HG03439 (cell line): ENCODE data around the gene OVCH2.
"Not testable (repeated sequence)": the region's sequence is repeated elsewhere in the genome, so short reads cannot be mapped to it uniquely, and the experiment has no call there.

Experiments
- ATAC-seq: cut with Tn5 transposase; IDR thresholded peaks from one replicate; pipeline ENCODE4 v1.9.1; 2021; ENCODE audit warnings: mild to moderate bottlenecking, moderate library complexity; ENCODE audit not compliant: unreplicated experiment

OVCH2 gene

DNA sequence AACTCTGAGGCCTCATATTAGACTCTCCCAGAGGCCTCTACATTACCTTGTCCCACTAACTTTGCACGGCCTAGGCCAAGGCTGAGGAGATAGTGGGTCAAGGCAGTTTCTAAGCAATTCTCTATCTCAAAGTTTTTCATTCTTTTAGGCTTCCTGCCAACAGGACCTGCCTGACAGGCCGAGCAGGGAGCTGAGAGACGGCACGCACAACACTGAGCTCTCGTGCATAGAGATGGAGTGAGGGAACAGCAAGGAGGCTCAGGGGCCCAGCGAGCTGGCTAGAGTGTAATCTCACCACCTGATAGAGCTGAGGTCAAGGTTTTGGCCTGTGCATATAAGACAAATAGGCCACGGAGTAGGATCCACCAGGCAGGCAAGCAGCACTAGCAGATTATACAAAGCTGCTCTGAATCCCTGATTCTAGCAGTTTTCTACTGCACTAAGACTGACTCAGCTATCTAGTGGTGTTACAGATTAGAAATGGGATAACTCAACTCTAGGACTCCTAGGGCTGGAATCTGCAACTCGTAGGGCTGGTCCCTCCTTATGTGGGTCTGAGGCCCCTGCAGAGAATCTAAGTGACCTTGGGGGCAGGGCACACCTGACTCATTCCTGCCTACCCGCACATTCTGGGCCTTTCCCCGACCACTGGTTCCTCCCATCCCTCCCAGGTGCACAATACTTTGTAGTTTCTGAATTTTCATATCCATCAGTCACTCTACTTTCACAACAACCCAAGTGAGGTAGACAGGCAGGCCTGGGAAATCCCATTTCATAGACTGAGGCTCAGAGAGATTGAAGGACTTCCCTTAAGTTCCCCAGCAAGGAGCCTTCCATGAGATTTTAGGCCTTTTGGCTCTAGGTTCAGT lies 34.7 kb downstream of the OVCH2 start:
- peak; percentile 50 for ATAC-seq

GRCh38 chr11:7670641-7671040 lies 35.6 kb downstream of the OVCH2 start:
- ATAC-seq: no peak

DNA sequence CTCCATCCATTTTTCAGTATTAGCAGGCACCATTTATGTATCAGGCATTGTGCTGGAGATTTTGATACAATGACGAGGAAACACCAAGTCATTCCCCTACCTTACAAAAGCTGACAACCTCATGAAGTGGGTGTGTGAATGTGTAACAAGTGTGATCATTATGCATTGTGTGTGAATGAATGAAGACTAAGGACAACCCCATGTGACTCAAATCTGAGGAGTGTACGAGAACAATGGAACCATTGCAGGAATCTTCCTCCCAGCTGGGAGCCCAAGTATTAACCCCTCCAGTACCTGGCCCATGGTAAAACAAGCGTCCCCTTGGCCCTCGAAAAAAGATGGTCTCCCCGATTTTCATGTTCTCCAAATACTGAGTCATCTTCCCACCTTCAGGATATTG lies 37.4 kb downstream of the OVCH2 start:
- ATAC-seq: no peak

DNA sequence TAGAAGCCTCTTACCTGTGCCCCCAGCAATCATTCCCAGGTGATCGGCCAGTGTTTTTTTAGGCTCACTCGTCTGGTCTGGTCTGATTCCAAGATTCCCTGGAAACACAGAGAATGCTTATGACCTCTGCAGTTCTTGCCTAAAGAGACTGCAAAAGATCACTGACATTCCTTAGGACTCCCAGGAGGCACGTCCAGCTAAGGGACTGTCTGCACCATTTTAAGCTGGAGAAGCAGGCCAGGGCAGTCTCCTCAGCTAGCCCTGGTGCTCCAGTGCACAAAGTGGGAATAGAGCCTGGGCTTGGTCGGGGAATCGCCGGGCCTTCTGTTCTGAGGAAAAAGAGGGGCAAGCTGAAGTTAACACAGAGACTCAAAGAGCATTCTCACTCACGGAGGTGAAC lies 37.8 kb downstream of the OVCH2 start:
- ATAC-seq: no peak

GRCh38 chr11:7667460-7667859 lies 38.8 kb downstream of the OVCH2 start:
- no peak for ATAC-seq

GRCh38 chr11:7666292-7666866 lies 39.9 kb downstream of the OVCH2 start:
- ATAC-seq: no peak

DNA sequence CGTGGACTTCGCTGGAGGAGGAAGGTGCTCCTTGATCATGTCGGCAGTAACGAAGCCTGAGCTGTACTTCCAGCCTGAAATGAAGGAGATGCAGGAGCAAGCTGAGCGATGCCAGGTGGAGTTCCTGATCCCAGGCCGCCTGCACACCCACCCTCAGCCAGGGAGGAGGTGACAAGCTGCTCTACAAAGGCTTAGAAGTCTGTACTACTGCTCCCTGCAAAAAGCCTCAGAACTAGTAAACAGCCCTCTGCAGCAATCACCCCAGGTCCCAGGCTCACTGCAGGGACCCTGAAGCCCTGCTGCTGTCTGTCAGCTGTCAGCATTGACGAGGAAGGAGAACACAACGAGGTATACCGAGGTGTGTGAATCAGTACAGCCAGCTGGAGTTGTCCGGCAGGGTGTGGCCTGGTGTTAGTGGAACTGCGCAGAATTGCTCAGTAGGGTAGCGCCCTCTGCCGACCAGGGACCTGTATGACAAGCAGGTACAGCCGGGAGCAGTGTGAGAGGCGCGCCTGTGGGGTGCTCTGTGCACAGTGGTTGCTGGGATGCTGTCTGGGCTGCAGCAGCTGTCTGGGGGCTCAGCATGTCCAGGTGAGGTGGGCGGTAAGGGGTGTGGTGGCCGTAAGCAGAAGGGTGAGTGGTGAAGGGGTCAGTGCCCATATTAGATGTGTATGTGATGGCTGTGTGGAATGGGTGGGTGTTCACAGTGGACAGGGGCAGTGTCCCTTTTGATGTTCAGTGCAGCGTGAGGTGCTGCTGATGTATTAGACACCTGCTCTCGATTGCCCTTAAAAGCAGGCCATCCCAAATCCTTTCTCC lies 40.6 kb downstream of the OVCH2 start:
- ATAC-seq: peak; percentile 97

GRCh38 chr11:7664867-7665266 lies 41.4 kb downstream of the OVCH2 start:
- ATAC-seq: no peak

GRCh38 chr11:7663531-7663930 lies 42.7 kb downstream of the OVCH2 start:
- not testable (repeated sequence) for ATAC-seq

DNA sequence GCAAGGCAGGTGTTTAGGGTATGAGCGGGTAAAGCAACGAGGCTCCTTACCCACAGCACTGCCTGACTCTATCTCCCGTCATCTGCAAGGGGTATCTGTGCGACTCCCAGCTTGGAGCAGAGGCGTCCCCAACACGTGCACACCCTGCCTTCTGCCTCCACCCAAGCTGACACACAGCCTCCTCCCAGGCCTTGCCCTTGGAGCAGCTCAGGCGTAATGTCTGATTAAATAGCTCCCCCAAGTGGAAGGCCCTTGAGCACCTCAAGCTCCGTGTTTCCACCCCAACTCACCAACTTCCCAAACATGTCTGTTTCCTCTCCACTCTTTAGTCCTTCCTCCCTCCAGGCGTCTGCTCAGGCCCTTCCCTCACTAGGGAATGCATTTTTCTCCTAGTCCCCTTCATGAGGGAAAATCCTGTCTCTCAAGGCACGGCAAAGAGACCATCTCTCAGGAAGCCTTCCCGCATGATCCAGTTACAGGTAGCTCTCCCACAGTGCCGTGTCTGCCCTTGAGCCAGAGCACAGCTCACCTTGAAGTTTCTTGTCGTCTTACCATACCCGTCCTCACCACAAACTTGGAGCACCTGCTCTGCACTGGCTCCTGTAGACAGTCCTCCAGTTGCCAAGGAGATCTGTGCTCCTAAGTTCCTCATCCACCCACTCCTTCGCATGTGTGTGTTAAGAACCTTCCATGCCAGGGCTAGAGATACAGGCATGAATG lies 48.8 kb downstream of the OVCH2 start:
- no peak for ATAC-seq

- ATAC-seq: no peak
Measured at GRCh38 chr11:7656704-7657103, 49.6 kb downstream of the OVCH2 start.

GRCh38 chr11:7655253-7656217 lies 50.7 kb downstream of the OVCH2 start:
- no peak for ATAC-seq

- ATAC-seq: no peak
Measured at GRCh38 chr11:7654195-7654705, 52.0 kb downstream of the OVCH2 start.

DNA sequence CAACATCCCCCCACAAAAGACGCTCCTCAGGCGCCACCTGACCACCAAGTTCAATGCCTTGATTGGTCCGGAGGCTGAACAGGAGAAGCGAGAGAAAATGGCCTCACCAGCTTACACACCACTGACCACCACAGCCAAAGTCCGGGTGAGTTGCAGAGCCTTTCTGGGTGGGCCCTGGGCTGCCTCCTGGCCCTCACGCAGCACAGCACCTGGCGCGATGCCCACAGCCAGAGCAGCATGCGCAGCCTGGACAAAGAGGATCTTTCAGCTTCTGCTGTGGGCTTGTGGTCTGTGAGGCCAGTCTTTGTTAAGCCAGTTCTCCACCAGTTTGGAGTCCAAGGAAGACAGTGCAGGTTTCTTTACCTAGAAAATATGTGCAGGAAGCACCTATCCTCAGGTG lies 54.6 kb downstream of the OVCH2 start:
- no peak for ATAC-seq

DNA sequence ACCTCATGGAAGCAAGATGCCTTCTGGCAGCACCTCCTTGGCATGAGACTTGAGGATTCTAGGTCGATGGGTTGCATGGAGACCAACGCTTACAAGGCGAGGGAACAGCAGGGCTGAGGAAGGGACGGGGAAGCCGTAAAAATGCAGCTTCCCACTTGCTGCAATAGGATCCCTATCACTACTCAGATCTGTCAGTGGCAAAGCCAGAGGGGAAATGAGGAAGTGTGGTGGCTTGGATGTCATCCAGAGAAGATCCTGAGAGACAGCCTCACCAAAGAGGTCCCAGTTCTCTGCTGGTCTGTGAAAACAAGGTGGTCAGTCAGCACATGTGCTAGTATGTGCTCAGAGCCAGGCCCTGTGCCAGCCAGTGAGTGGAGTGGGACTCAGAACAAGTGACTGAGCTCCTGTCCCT lies 55.1 kb downstream of the OVCH2 start:
- no peak for ATAC-seq

DNA sequence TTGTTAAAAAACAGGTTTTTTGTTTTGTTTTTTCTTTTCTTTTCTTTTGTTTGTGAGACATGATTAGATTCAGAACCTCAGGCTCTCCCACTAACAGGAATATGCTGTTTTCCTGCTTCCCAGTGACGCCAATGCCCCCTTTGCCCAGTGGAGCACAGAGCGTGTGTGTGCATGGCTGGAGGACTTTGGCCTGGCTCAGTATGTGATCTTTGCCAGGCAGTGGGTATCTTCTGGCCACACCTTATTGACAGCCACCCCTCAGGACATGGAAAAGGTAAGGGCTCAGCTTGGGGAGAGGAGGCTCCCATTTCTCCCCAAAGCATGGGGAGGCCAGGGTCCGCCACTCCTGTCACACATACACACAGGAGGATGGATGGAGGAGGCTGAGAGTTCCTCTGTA lies 58.0 kb downstream of the OVCH2 start:
- ATAC-seq: no peak

- ATAC-seq: no peak
Measured at GRCh38 chr11:7646866-7647265, 59.4 kb downstream of the OVCH2 start.

DNA sequence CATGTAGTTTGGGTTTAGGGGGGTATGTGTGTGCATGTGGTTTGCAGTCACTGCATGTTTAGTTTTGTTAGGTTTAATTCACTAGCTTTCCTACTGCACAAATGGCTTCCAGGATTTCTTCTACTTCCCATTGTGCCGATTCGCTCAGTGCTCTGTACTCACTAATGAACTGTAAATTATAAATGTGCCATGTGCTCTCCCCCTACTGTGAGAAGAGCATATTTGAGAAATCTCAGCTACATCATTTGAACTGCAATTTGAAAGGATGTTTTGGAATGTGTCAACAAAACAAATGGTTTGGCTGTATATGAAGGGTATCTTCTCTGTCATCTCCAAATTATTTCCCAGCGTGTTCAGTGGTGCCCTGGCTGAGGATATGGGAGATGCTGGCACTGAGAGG lies 61.1 kb downstream of the OVCH2 start:
- ATAC-seq: no peak

- no peak for ATAC-seq
Measured at GRCh38 chr11:7643314-7643713, 63.0 kb downstream of the OVCH2 start.

DNA sequence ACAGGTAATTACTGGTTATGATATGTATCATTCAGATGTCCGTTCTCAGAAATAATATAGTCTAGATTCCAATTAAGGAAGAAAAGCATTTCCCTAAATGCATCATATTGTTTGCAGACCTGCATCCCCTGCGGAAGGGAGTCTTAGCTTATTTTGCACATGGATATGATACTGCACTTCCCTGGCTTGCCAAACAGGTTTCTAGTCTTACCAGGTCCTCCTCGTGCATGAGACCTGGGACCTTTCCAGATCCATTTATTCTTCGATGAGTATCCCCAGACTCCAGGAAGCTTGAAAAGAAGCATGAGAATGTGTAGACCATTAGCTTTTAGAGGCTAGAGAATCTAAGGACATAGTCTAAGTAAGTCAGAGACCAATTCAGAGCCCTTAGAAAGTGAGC lies 63.5 kb downstream of the OVCH2 start:
- no peak for ATAC-seq
